B cell (primary cell): Measurements from ENCODE around the gene GDF2. TPM values are rescaled to one million over a fixed set of nuclear protein-coding genes. Genes with fewer than 3 reads are reported as not detected.

Experiments used
- ATAC-seq: fragments of 200-7000 bp; cut with Tn5 transposase; one replicate; pipeline ENCODE4 v1.10.0; 2021; ENCODE audit warnings: low read depth, mild to moderate bottlenecking, moderate number of reproducible peaks, moderate library complexity
- CTCF ChIA-PET: fragments of 350-600 bp; sonication (Branson Sonifier 250); formaldehyde crosslinking; loops from one replicate; lab custom pipeline; 2021; ENCODE audit warnings: antibody characterized with exemption, inconsistent platforms; lab: Charles Lee
- POLR2A ChIA-PET: fragments of 350-600 bp; sonication (Branson Sonifier 250); formaldehyde crosslinking; loops from one replicate; lab custom pipeline; 2021; ENCODE audit warnings: antibody characterized with exemption; lab: Charles Lee
- DNase-seq: peaks from one replicate; pipeline ENCODE4 v3.0.0; 2013
- H2AFZ ChIP-seq: 2 replicates; pipeline ENCODE4 v1.6.1; 2012; ENCODE audit warnings: mild to moderate bottlenecking, low read depth, low read length; ENCODE audit not compliant: insufficient read depth, poor library complexity, severe bottlenecking
- H3K27ac ChIP-seq, 2 donors: 1 replicate in 1 of 2; 2 replicates in 1 of 2; pipeline ENCODE4 v1.5.1; 2012 to 2013; ENCODE audit warnings: low read length in 2 of 2, mild to moderate bottlenecking in 2 of 2, moderate library complexity in 1 of 2
- H3K27me3 ChIP-seq, 4 experiments: fragments of 200-600 bp in 1 of 4; sonication (generic) in 1 of 4; replicated peaks in 1 of 4; 1 replicate in 2 of 4; 2 replicates in 2 of 4; pipeline versions ENCODE4 v1.6.1 to v1.7.0; 2013 to 2016; ENCODE audit warnings: low read length in 3 of 4, mild to moderate bottlenecking in 2 of 4, mixed read lengths in 1 of 4, moderate library complexity in 1 of 4; ENCODE audit not compliant: insufficient read depth in 4 of 4, control insufficient read depth in 3 of 4; ENCODE audit errors: control extremely low read depth in 1 of 4
- H3K36me3 ChIP-seq, 2 experiments: replicated peaks in 1 of 2; 1 replicate in 1 of 2; 2 replicates in 1 of 2; pipeline versions ENCODE4 v1.6.1 to v1.7.1; 2013; ENCODE audit warnings: low read length in 1 of 2; ENCODE audit not compliant: insufficient read depth in 2 of 2, control insufficient read depth in 1 of 2; ENCODE audit errors: control extremely low read depth in 1 of 2, extremely low read depth in 1 of 2
- H3K4me1 ChIP-seq, 2 donors: fragments of 200-600 bp in 1 of 2; sonication (generic) in 1 of 2; 1 replicate in 1 of 2; 2 replicates in 1 of 2; pipeline versions ENCODE4 v1.5.1 to v1.6.1; 2013 to 2017; ENCODE audit warnings: low read length in 2 of 2; ENCODE audit not compliant: control insufficient read depth in 2 of 2, insufficient read depth in 2 of 2
- H3K4me2 ChIP-seq: replicated peaks from 2 replicates; pipeline ENCODE3; 2012; ENCODE audit warnings: mild to moderate bottlenecking, low read depth, low read length; ENCODE audit not compliant: poor library complexity, severe bottlenecking
- H3K4me3 ChIP-seq, 5 experiments: fragments of 200-600 bp in 1 of 5; sonication (generic) in 1 of 5; 1 replicate in 3 of 5; 2 replicates in 2 of 5; pipeline versions ENCODE4 v1.5.1 to v1.7.0; 2011 to 2016; ENCODE audit warnings: low read length in 4 of 5, mild to moderate bottlenecking in 4 of 5, low read depth in 2 of 5, control low read depth in 1 of 5, moderate library complexity in 1 of 5; ENCODE audit not compliant: insufficient read depth in 1 of 5; ENCODE audit errors: control extremely low read depth in 1 of 5, extremely low read depth in 1 of 5
- H3K79me2 ChIP-seq: fragments of 200-600 bp; sonication (generic); one replicate; pipeline ENCODE4 v1.6.0; 2016; ENCODE audit warnings: low read length; ENCODE audit not compliant: control insufficient read depth, insufficient read depth
- H3K9ac ChIP-seq: fragments of 200-600 bp; sonication (generic); 2 replicates; pipeline ENCODE4 v1.6.1; 2017; ENCODE audit warnings: mild to moderate bottlenecking, low read length, moderate library complexity
- H3K9me3 ChIP-seq, 3 donors: one replicate each; pipeline versions ENCODE4 v1.6.1 to v1.7.1; 2013; ENCODE audit warnings: low read length in 2 of 3; ENCODE audit not compliant: control insufficient read depth in 2 of 3, insufficient read depth in 1 of 3; ENCODE audit errors: control extremely low read depth in 1 of 3
- H4K20me1 ChIP-seq: 2 replicates; pipeline ENCODE4 v1.6.0; 2012; ENCODE audit warnings: mild to moderate bottlenecking, low read length; ENCODE audit not compliant: insufficient read depth, control insufficient read depth, poor library complexity, severe bottlenecking
- H3K27ac Mint-ChIP-seq: one replicate; pipeline ENCODE4 v1.8.0; 2021; ENCODE audit warnings: mixed read lengths
- H3K27me3 Mint-ChIP-seq: one replicate; pipeline ENCODE4 v1.8.0; 2021; ENCODE audit warnings: mixed read lengths
- H3K4me1 Mint-ChIP-seq: one replicate; pipeline ENCODE4 v1.8.0; 2021; ENCODE audit warnings: mixed read lengths
- H3K4me3 Mint-ChIP-seq: one replicate; pipeline ENCODE4 v1.8.0; 2021; ENCODE audit warnings: mixed read lengths
- H3K9me3 Mint-ChIP-seq: one replicate; pipeline ENCODE4 v1.8.0; 2022; ENCODE audit warnings: mixed read lengths; ENCODE audit not compliant: insufficient read depth
- EZH2 ChIP-seq: IDR thresholded peaks from 2 replicates; pipeline ENCODE4 v1.6.1; 2012; ENCODE audit warnings: borderline replicate concordance, low read depth, mild to moderate bottlenecking, moderate library complexity, low read length; ENCODE audit not compliant: insufficient read depth, poor library complexity, severe bottlenecking
- WGBS: methylation state at CpG from one replicate; pipeline ENCODE4 v1.1.5; 2013; ENCODE audit warnings: missing lambda C conversion rate; ENCODE audit not compliant: insufficient coverage; 5-methylcytosine and 5-hydroxymethylcytosine counted together
- intact Hi-C: fragments of 100-400 bp; cut with micrococcal nuclease; formaldehyde crosslinking; loops from one replicate; pipeline ENCODE4 v1.10.0; 2022
- polyA plus RNA-seq: library from polyadenylated mRNA; depleted of rRNA; stranded (reverse); fragments of >200 nt; gene quantifications from 2 replicates; pipeline ENCODE4 v1.2.3, GENCODE V29; 2012
- total RNA-seq, 2 donors: library from RNA; stranded (reverse); fragments of 120-200 nt in 1 of 2; gene quantifications; 1 replicate in 1 of 2; 2 replicates in 1 of 2; pipeline versions ENCODE4 v1.2.3 to v1.2.4, GENCODE V29; 2013 to 2022
- TF ChIP-seq, protein P1 (sequence below): fragments of 200-600 bp; IDR thresholded peaks from one replicate; pipeline ENCODE4 v1.8.0; 2022; ENCODE audit warnings: antibody characterized with exemption, mild to moderate bottlenecking

The GDF2 gene
- total and polyA plus RNA-seq, 2 donors (not counting 1 experiment from before 2014, with no cell fraction given), result not detected

- POLR2A ChIA-PET, result no interaction called here
- TF ChIP-seq, protein P1, sequence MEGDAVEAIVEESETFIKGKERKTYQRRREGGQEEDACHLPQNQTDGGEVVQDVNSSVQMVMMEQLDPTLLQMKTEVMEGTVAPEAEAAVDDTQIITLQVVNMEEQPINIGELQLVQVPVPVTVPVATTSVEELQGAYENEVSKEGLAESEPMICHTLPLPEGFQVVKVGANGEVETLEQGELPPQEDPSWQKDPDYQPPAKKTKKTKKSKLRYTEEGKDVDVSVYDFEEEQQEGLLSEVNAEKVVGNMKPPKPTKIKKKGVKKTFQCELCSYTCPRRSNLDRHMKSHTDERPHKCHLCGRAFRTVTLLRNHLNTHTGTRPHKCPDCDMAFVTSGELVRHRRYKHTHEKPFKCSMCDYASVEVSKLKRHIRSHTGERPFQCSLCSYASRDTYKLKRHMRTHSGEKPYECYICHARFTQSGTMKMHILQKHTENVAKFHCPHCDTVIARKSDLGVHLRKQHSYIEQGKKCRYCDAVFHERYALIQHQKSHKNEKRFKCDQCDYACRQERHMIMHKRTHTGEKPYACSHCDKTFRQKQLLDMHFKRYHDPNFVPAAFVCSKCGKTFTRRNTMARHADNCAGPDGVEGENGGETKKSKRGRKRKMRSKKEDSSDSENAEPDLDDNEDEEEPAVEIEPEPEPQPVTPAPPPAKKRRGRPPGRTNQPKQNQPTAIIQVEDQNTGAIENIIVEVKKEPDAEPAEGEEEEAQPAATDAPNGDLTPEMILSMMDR, result no peak
- no peak for TF ChIP-seq EZH2
- no peak overlapping the region for H3K4me3 Mint-ChIP-seq
- H3K9me3 Mint-ChIP-seq, result no peaks in the 10 kb centered on the region
- Histone ChIP-seq H4K20me1 (no peaks in the 10 kb centered on the region), H2AFZ (no peak overlapping the region), H3K4me1 (no peaks in the 10 kb centered on the region), H3K9ac (no peak overlapping the region), H3K4me3 (no peak overlapping the region), H3K27me3 (no peaks in the 10 kb centered on the region), H3K79me2 (no peaks in the 10 kb centered on the region), H3K4me2 (no peak overlapping the region), H3K9me3 (no peaks in the 10 kb centered on the region), H3K27ac (no peak overlapping the region), H3K36me3 (no peaks in the 10 kb centered on the region)
- H3K27me3 Mint-ChIP-seq, result peaks cover 14% of the 10 kb centered on the region
- CTCF ChIA-PET, result interaction anchor here (1.5 to 10.0 kb wide), 2 partner anchors 262 to 283 kb away, joined by 5 to 201 read pairs; no protein-coding TSS in a partner anchor
- no peaks in the 10 kb centered on the region for H3K4me1 Mint-ChIP-seq
- no peak for DNase-seq
- no peak overlapping the region for H3K27ac Mint-ChIP-seq
- WGBS, result 90% methylated on average over 3 of the region's 3 CpGs
- intact Hi-C loops, result no loop called here
- no peak for ATAC-seq
These were observed 14.9 kb upstream of the GDF2 start for GRCh38 chr10:47307381-47307780.

- 92% methylated on average over 5 of the region's 9 CpGs for WGBS
- Histone ChIP-seq H3K27ac (no peak overlapping the region), H4K20me1 (no peaks in the 10 kb centered on the region), H3K36me3 (no peaks in the 10 kb centered on the region), H3K4me3 (no peak overlapping the region), H2AFZ (no peak overlapping the region), H3K4me2 (no peak overlapping the region), H3K79me2 (no peaks in the 10 kb centered on the region), H3K27me3 (no peaks in the 10 kb centered on the region), H3K9ac (no peak overlapping the region), H3K9me3 (no peaks in the 10 kb centered on the region), H3K4me1 (no peaks in the 10 kb centered on the region)
- no peaks in the 10 kb centered on the region for H3K4me1 Mint-ChIP-seq
- ChIA-PET POLR2A (no interaction called here), CTCF (interaction anchor here (7.6 to 10.0 kb wide), 2 partner anchors 264 to 283 kb away, joined by 83 to 201 read pairs; no protein-coding TSS in a partner anchor)
- no peak for DNase-seq
- TF ChIP-seq, protein P1, result no peak
- no peak for TF ChIP-seq EZH2
- H3K4me3 Mint-ChIP-seq, result no peak overlapping the region
- H3K9me3 Mint-ChIP-seq, result no peaks in the 10 kb centered on the region
- peaks cover 7% of the 10 kb centered on the region for H3K27me3 Mint-ChIP-seq
- no peak for ATAC-seq
- intact Hi-C loops, result no loop called here
- H3K27ac Mint-ChIP-seq, result no peak overlapping the region
These were observed 13.5 kb upstream of the GDF2 start for GRCh38 chr10:47308775-47309174.
